ENCODE results near the gene BOC. TPM values are rescaled to one million over a fixed set of nuclear protein-coding genes. Genes with fewer than 3 reads are reported as not detected.

Gene BOC
- total RNA-seq, 1 experiment from 2014 or later: 7.3 TPM

- Histone ChIP-seq H3F3A (ENCODE audit: low read length, unreplicated experiment) (no peaks in the 10 kb centered on the region), H3K4me2 (ENCODE audit: low read length) (no peak overlapping the region), H3K9me3 (ENCODE audit: low read length) (no peaks in the 10 kb centered on the region), H3K27me3 (ENCODE audit: low read length) (no peaks in the 10 kb centered on the region), H3K27ac (ENCODE audit: low read length) (no peak overlapping the region), H3K79me2 (ENCODE audit: low read length) (no peaks in the 10 kb centered on the region), H2AFZ (ENCODE audit: low read length) (no peak overlapping the region), H3K36me3 (ENCODE audit: low read depth, low read length) (no peaks in the 10 kb centered on the region), H4K20me1 (ENCODE audit: low read length) (no peaks in the 10 kb centered on the region), H3K9me2 (replicated peaks; ENCODE audit: low read length) (no peaks in the 10 kb centered on the region), H3K4me1 (ENCODE audit: insufficient read depth, low read length) (no peaks in the 10 kb centered on the region), H3K4me3 (ENCODE audit: low read length) (no peak overlapping the region), H3K9ac (ENCODE audit: low read length) (no peak overlapping the region)
- ChIA-PET POLR2A (ENCODE audit: unreplicated experiment) (no interaction called here), CTCF (no interaction called here)
- DNase-seq (no peak), ATAC-seq (no peak)
- BruUV-seq (replicated peaks): no TSS peak
- intact Hi-C loops (cut with micrococcal nuclease): no loop called here
- TF ChIP-seq, protein P1, sequence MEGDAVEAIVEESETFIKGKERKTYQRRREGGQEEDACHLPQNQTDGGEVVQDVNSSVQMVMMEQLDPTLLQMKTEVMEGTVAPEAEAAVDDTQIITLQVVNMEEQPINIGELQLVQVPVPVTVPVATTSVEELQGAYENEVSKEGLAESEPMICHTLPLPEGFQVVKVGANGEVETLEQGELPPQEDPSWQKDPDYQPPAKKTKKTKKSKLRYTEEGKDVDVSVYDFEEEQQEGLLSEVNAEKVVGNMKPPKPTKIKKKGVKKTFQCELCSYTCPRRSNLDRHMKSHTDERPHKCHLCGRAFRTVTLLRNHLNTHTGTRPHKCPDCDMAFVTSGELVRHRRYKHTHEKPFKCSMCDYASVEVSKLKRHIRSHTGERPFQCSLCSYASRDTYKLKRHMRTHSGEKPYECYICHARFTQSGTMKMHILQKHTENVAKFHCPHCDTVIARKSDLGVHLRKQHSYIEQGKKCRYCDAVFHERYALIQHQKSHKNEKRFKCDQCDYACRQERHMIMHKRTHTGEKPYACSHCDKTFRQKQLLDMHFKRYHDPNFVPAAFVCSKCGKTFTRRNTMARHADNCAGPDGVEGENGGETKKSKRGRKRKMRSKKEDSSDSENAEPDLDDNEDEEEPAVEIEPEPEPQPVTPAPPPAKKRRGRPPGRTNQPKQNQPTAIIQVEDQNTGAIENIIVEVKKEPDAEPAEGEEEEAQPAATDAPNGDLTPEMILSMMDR (conservative IDR thresholded peaks at IDR 0.05; ENCODE audit: low read depth, low read length): no peak
- TF ChIP-seq EZH2phosphoT487 (IDR thresholded peaks at IDR 0.05; ENCODE audit: borderline replicate concordance, low read length): no peak
- no peak for TF ChIP-seq EZH2 (IDR thresholded peaks at IDR 0.05; ENCODE audit: low read length, unreplicated experiment)
These were observed 53.1 kb downstream of the BOC start for GRCh38 chr3:113264283-113265131.

GRCh38 chr3:113265231-113265630 lies 53.9 kb downstream of the BOC start:
- DNase-seq (no peak), ATAC-seq (no peak)
- H3K9me2 ChIP-seq (replicated peaks; ENCODE audit: low read length): no peaks in the 10 kb centered on the region
- TF ChIP-seq EZH2 (IDR thresholded peaks at IDR 0.05; ENCODE audit: low read length, unreplicated experiment) (no peak), EZH2phosphoT487 (IDR thresholded peaks at IDR 0.05; ENCODE audit: borderline replicate concordance, low read length) (no peak)
- TF ChIP-seq, protein P1 (conservative IDR thresholded peaks at IDR 0.05; ENCODE audit: low read depth, low read length): no peak
- H3K27ac ChIP-seq (ENCODE audit: low read length): no peak overlapping the region
- CTCF ChIA-PET: no interaction called here
- no peaks in the 10 kb centered on the region for H3K4me1 ChIP-seq (ENCODE audit: insufficient read depth, low read length)
- BruUV-seq (replicated peaks): no TSS peak
- intact Hi-C loops (cut with micrococcal nuclease): no loop called here
- POLR2A ChIA-PET (ENCODE audit: unreplicated experiment): no interaction called here
- H4K20me1 ChIP-seq (ENCODE audit: low read length): no peaks in the 10 kb centered on the region
- no peak overlapping the region for H3K9ac ChIP-seq (ENCODE audit: low read length)
- H3F3A ChIP-seq (ENCODE audit: low read length, unreplicated experiment): no peaks in the 10 kb centered on the region
- no peak overlapping the region for H3K4me3 ChIP-seq (ENCODE audit: low read length)
- no peak overlapping the region for H2AFZ ChIP-seq (ENCODE audit: low read length)
- no peaks in the 10 kb centered on the region for H3K79me2 ChIP-seq (ENCODE audit: low read length)
- H3K36me3 ChIP-seq (ENCODE audit: low read depth, low read length): no peaks in the 10 kb centered on the region
- H3K27me3 ChIP-seq (ENCODE audit: low read length): no peaks in the 10 kb centered on the region
- no peak overlapping the region for H3K4me2 ChIP-seq (ENCODE audit: low read length)
- no peaks in the 10 kb centered on the region for H3K9me3 ChIP-seq (ENCODE audit: low read length)

DNA sequence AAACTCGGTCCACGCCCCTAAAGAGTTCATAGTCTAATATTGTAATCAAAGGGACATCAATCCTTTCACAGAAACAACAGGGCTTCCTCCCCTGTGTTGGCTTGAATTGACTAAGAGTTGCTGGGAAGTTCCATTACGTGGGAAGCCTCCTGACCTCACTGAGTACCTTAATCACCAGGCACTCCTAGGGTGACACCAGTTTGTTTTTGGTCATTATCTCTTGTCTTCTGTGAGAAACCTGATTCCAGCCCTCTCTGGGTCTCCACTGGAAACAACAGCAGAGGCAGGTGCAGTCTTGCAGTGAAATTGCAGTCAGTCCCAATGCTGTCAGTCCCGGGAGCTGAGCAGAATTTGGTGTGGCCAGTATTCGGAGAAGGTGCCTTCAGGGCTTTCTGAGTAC lies 55.4 kb downstream of the BOC start:
- no TSS peak for BruUV-seq (replicated peaks)
- H3K27ac ChIP-seq (ENCODE audit: low read length): no peak overlapping the region
- DNase-seq: no peak
- ChIA-PET CTCF (no interaction called here), POLR2A (ENCODE audit: unreplicated experiment) (no interaction called here)
- H3F3A ChIP-seq (ENCODE audit: low read length, unreplicated experiment): no peaks in the 10 kb centered on the region
- no peaks in the 10 kb centered on the region for H3K4me1 ChIP-seq (ENCODE audit: insufficient read depth, low read length)
- TF ChIP-seq, protein P1 (conservative IDR thresholded peaks at IDR 0.05; ENCODE audit: low read depth, low read length): no peak
- TF ChIP-seq EZH2 (IDR thresholded peaks at IDR 0.05; ENCODE audit: low read length, unreplicated experiment): no peak
- TF ChIP-seq EZH2phosphoT487 (IDR thresholded peaks at IDR 0.05; ENCODE audit: borderline replicate concordance, low read length): no peak
- H3K36me3 ChIP-seq (ENCODE audit: low read depth, low read length): no peaks in the 10 kb centered on the region
- ATAC-seq: no peak
- H3K9ac ChIP-seq (ENCODE audit: low read length): no peak overlapping the region
- intact Hi-C loops (cut with micrococcal nuclease): no loop called here
- H4K20me1 ChIP-seq (ENCODE audit: low read length): no peaks in the 10 kb centered on the region
- no peaks in the 10 kb centered on the region for H3K9me2 ChIP-seq (replicated peaks; ENCODE audit: low read length)
- no peaks in the 10 kb centered on the region for H3K27me3 ChIP-seq (ENCODE audit: low read length)
- no peaks in the 10 kb centered on the region for H3K9me3 ChIP-seq (ENCODE audit: low read length)
- H3K79me2 ChIP-seq (ENCODE audit: low read length): no peaks in the 10 kb centered on the region
- no peak overlapping the region for H3K4me2 ChIP-seq (ENCODE audit: low read length)
- H3K4me3 ChIP-seq (ENCODE audit: low read length): no peak overlapping the region
- H2AFZ ChIP-seq (ENCODE audit: low read length): no peak overlapping the region
